Keratinocyte (primary cell): ENCODE measurements around the gene PHRF1. TPM values are rescaled to one million over a fixed set of nuclear protein-coding genes. Genes with fewer than 3 reads are reported as not detected.

Experiments used
- DNase-seq: peaks from one replicate; pipeline ENCODE4 v3.0.0-alpha.2; 2011; ENCODE audit warnings: low read depth, missing footprints, low spot score
- FAIRE-seq: peaks from 2 replicates; lab custom pipeline; 2011; peaks lifted over from hg19 to GRCh38; lab: Jason Lieb, UNC
- H2AFZ ChIP-seq: 2 replicates; pipeline ENCODE4 v1.6.0; 2012; ENCODE audit warnings: low read length, control low read depth, inconsistent platforms; ENCODE audit not compliant: control insufficient read depth
- H3K27ac ChIP-seq: 2 replicates; pipeline ENCODE4 v1.5.1; 2011; ENCODE audit warnings: low read length; ENCODE audit not compliant: control insufficient read depth, insufficient read depth
- H3K27me3 ChIP-seq: 3 replicates; pipeline ENCODE4 v1.6.0; 2011; ENCODE audit warnings: low read length; ENCODE audit not compliant: control insufficient read depth, insufficient read depth; ENCODE audit errors: extremely low read depth
- H3K36me3 ChIP-seq, 2 experiments: 2 replicates in 1 of 2; 3 replicates in 1 of 2; pipeline ENCODE4 v1.5.1; 2011; ENCODE audit warnings: low read length in 2 of 2, mild to moderate bottlenecking in 1 of 2; ENCODE audit not compliant: control insufficient read depth in 2 of 2, insufficient read depth in 2 of 2; ENCODE audit errors: extremely low read depth in 1 of 2
- H3K4me1 ChIP-seq: 3 replicates; pipeline ENCODE4 v1.5.1; 2011; ENCODE audit warnings: low read length; ENCODE audit not compliant: control insufficient read depth, insufficient read depth; ENCODE audit errors: extremely low read depth
- H3K4me2 ChIP-seq: 3 replicates; pipeline ENCODE4 v1.6.0; 2011; ENCODE audit warnings: low read depth, low read length; ENCODE audit not compliant: control insufficient read depth, insufficient read depth; ENCODE audit errors: extremely low read depth
- H3K4me3 ChIP-seq, 3 experiments: fragments of 200-600 bp in 1 of 3; sonication (generic) in 1 of 3; 2 replicates in 2 of 3; 3 replicates in 1 of 3; pipeline ENCODE4 v1.5.1; 2011 to 2016; ENCODE audit warnings: low read length in 3 of 3, mild to moderate bottlenecking in 3 of 3, control low read depth in 2 of 3, inconsistent platforms in 1 of 3, low read depth in 1 of 3, mixed read lengths in 1 of 3, mixed run types in 1 of 3, moderate library complexity in 1 of 3; ENCODE audit not compliant: control insufficient read depth in 2 of 3, insufficient read depth in 2 of 3; ENCODE audit errors: extremely low read depth in 1 of 3
- H3K79me2 ChIP-seq: 2 replicates; pipeline ENCODE4 v1.6.0; 2012; ENCODE audit warnings: low read length; ENCODE audit not compliant: control insufficient read depth, insufficient read depth
- H3K9ac ChIP-seq: 3 replicates; pipeline ENCODE4 v1.6.0; 2011; ENCODE audit warnings: low read length; ENCODE audit not compliant: control insufficient read depth, insufficient read depth; ENCODE audit errors: extremely low read depth
- H3K9me1 ChIP-seq: 3 replicates; pipeline ENCODE4 v1.6.0; 2011; ENCODE audit warnings: low read length; ENCODE audit not compliant: control insufficient read depth, insufficient read depth; ENCODE audit errors: extremely low read depth
- H3K9me3 ChIP-seq: 2 replicates; pipeline ENCODE4 v1.5.1; 2012; ENCODE audit warnings: low read depth, low read length; ENCODE audit not compliant: control insufficient read depth
- H4K20me1 ChIP-seq: 3 replicates; pipeline ENCODE4 v1.6.0; 2011; ENCODE audit warnings: low read length; ENCODE audit not compliant: control insufficient read depth, insufficient read depth; ENCODE audit errors: extremely low read depth
- CTCF ChIP-seq, 3 experiments: IDR thresholded peaks in 1 of 3; conservative IDR thresholded peaks in 1 of 3; optimal IDR thresholded peaks in 1 of 3; 2 replicates in 2 of 3; 3 replicates in 1 of 3; pipeline versions ENCODE3 to v1.5.1; 2011; ENCODE audit warnings: low read length in 3 of 3, mild to moderate bottlenecking in 3 of 3, moderate library complexity in 2 of 3, control low read depth in 1 of 3, inconsistent platforms in 1 of 3; ENCODE audit not compliant: insufficient read depth in 2 of 3; ENCODE audit errors: extremely low read depth in 1 of 3
- EZH2 ChIP-seq: IDR thresholded peaks from one replicate; pipeline ENCODE4 v1.6.1; 2012; ENCODE audit warnings: inconsistent platforms, mild to moderate bottlenecking, low read length, moderate library complexity
- dilution Hi-C: fragments of 300-500 bp; cut with MboI; formaldehyde crosslinking; loops from one replicate; pipeline ENCODE4 v1.7.0; 2020; ENCODE audit warnings: low sequenced_read_pairs; ENCODE audit not compliant: extremely low pct_ligation_motif_present
- polyA plus RNA-seq, 5 experiments: library from polyadenylated mRNA; depleted of rRNA in 3 of 5; stranded (reverse) in 3 of 5; stranded (forward) in 1 of 5; unstranded in 1 of 5; fragments of >200 nt; gene quantifications; 1 replicate in 1 of 5; 2 replicates in 3 of 5; 3 replicates in 1 of 5; pipeline versions ENCODE4 v1.2.1 to v1.2.3, GENCODE V29; 2011 to 2012; ENCODE audit warnings: missing spikeins in 2 of 5, low read depth in 1 of 5, low replicate concordance in 1 of 5

Gene PHRF1
- polyA plus RNA-seq, 1 donor (not counting 4 experiments of a cell fraction or from before 2014, with no cell fraction given): 10.7 TPM

DNA sequence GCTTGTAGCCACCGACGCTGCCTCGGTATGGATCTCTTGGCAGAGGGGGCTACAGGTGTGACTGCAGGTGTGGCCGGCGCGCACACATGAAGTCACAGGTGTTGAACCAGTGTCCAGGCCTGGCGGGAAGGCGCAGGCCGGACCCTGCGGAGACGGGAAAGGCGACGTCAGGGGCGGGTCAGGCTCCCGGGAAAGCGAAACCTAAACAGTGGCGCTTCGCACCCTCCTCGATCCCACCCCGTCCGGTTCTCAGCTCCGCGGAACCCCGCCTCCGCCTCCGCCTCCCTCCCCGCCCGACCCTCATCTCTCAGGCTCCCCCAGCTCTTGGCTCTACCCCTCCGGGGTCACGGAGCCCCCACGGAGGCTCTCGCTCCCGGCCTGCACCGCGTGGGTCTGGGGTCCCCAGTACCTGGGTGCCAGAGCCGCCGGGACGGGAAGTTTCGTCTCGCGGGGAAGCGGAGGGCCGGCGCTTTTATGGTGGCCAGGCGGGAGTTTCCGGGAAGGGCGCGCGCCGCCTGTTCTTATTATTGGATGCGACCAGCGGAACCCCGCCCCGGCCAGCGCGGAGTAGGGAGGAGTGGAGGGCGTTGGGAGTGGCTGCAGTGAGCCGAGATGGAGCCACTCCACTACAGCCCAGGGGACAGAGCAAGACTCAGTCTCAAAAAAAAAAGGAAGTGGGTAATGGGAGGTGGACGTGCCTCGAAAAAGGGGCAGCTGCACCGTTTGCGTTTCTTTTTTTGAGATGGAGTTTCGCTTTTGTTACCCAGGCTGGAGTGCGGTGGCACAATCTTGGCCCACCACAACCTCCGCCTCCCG, 39.4 kb downstream of the PHRF1 start, which contains the start of gene IRF7:
Gene IRF7, minus strand, starts transcription at position 447 of the 816 bp plus-strand sequence. CDS start 586 bp downstream, outside the sequence.
- Histone ChIP-seq H3K9ac (peak within 1 kb of the TSS; percentile 83), H3K4me3 (peak within 1 kb of the TSS; percentile 58 to 81 (median 76)), H3K9me3 (no peaks in the 10 kb centered on the region), H3K27me3 (no peaks in the 10 kb centered on the region), H3K4me1 (peaks cover 25% of the 10 kb centered on the region), H3K36me3 (peaks cover 14 to 23% of the 10 kb centered on the region in 2 experiments), H3K79me2 (peaks cover 2% of the 10 kb centered on the region), H2AFZ (no peak within 1 kb of the TSS), H3K27ac (peak within 1 kb of the TSS; percentile 80), H4K20me1 (peaks cover 15% of the 10 kb centered on the region), H3K4me2 (peak within 1 kb of the TSS; percentile 90), H3K9me1 (no peaks in the 10 kb centered on the region)
- TF ChIP-seq CTCF (optimal IDR thresholded peaks at IDR 0.05 in 1 of 3, IDR thresholded peaks at IDR 0.05 in 1 of 3, conservative IDR thresholded peaks at IDR 0.05 in 1 of 3; ENCODE audit: extremely low read depth in 1 of 3, insufficient read depth in 2 of 3, low read length in 3 of 3) (no peak), EZH2 (no peak)
- DNase-seq (no peak), FAIRE-seq (no peak)
- dilution Hi-C loops: no loop called here

GRCh38 chr11:616320-617198, 40.3 kb downstream of the PHRF1 start:
- Histone ChIP-seq H3K4me1 (peaks cover 25% of the 10 kb centered on the region), H3K9ac (no peak overlapping the region), H4K20me1 (peaks cover 15% of the 10 kb centered on the region), H3K9me1 (no peaks in the 10 kb centered on the region), H3K4me3 (no peak overlapping the region), H3K27me3 (no peaks in the 10 kb centered on the region), H3K9me3 (no peaks in the 10 kb centered on the region), H3K36me3 (peaks cover 7 to 15% of the 10 kb centered on the region in 2 experiments), H3K4me2 (peak overlapping the region; percentile 90), H3K79me2 (peaks cover 2% of the 10 kb centered on the region), H3K27ac (no peak overlapping the region), H2AFZ (no peak overlapping the region)
- TF ChIP-seq EZH2 (no peak), CTCF (optimal IDR thresholded peaks at IDR 0.05 in 1 of 3, IDR thresholded peaks at IDR 0.05 in 1 of 3, conservative IDR thresholded peaks at IDR 0.05 in 1 of 3; ENCODE audit: extremely low read depth in 1 of 3, insufficient read depth in 2 of 3, low read length in 3 of 3) (no peak)
- dilution Hi-C loops: no loop called here
- DNase-seq: no peak
- FAIRE-seq: no peak
